T-helper 1 cell treated with Interleukin-12 subunit alpha and Interleukin-12 subunit beta and Interleukin-4 antibody, amounts not matched to agents 30 μg/mL and 1 μg/mL, for 36 hours (primary cell): ENCODE measurements around the gene ZNF48.

Experiments
- H3K27ac Mint-ChIP-seq: one replicate; pipeline ENCODE4 v1.8.0; 2021; ENCODE audit warnings: mild to moderate bottlenecking, mixed read lengths
- H3K27me3 Mint-ChIP-seq: one replicate; pipeline ENCODE4 v1.8.0; 2021; ENCODE audit warnings: low read depth, mixed read lengths
- H3K36me3 Mint-ChIP-seq: one replicate; pipeline ENCODE4 v1.8.0; 2021; ENCODE audit warnings: low read depth, mixed read lengths
- H3K4me1 Mint-ChIP-seq: one replicate; pipeline ENCODE4 v1.8.0; 2021; ENCODE audit warnings: low read depth, mixed read lengths
- H3K4me3 Mint-ChIP-seq: one replicate; pipeline ENCODE4 v1.8.0; 2021; ENCODE audit warnings: mild to moderate bottlenecking, moderate library complexity, mixed read lengths
- H3K9me3 Mint-ChIP-seq: one replicate; pipeline ENCODE4 v1.8.0; 2021; ENCODE audit warnings: mixed read lengths

ZNF48 gene

GRCh38 chr16:30369091-30369937 lies 25.9 kb upstream of the ZNF48 start:
- H3K27ac Mint-ChIP-seq: peak overlapping the region; percentile 74
- peaks cover 35% of the 10 kb centered on the region for H3K4me1 Mint-ChIP-seq
- peak overlapping the region; percentile 87 for H3K4me3 Mint-ChIP-seq
- no peaks in the 10 kb centered on the region for H3K27me3 Mint-ChIP-seq
- H3K36me3 Mint-ChIP-seq: peaks cover 25% of the 10 kb centered on the region
- H3K9me3 Mint-ChIP-seq: no peaks in the 10 kb centered on the region

GRCh38 chr16:30369938-30370455 lies 25.2 kb upstream of the ZNF48 start:
- peaks cover 21% of the 10 kb centered on the region for H3K36me3 Mint-ChIP-seq
- no peaks in the 10 kb centered on the region for H3K9me3 Mint-ChIP-seq
- H3K4me1 Mint-ChIP-seq: peaks cover 35% of the 10 kb centered on the region
- no peak overlapping the region for H3K27ac Mint-ChIP-seq
- no peaks in the 10 kb centered on the region for H3K27me3 Mint-ChIP-seq
- H3K4me3 Mint-ChIP-seq: peak overlapping the region; percentile 84

GRCh38 chr16:30370456-30371247 lies 24.6 kb upstream of the ZNF48 start, which contains the start of gene TBC1D10B:
TBC1D10B (minus strand) TSS chr16:30370494; CDS start chr16:30370183, 311 bp downstream.
- Mint-ChIP-seq H3K4me3 (peak within 1 kb of the TSS; percentile 87), H3K4me1 (peaks cover 33% of the 10 kb centered on the region), H3K36me3 (peaks cover 14% of the 10 kb centered on the region), H3K27ac (peak within 1 kb of the TSS; percentile 94), H3K9me3 (no peaks in the 10 kb centered on the region), H3K27me3 (no peaks in the 10 kb centered on the region)

GRCh38 chr16:30371248-30371816 lies 23.9 kb upstream of the ZNF48 start:
- Mint-ChIP-seq H3K9me3 (no peaks in the 10 kb centered on the region), H3K27ac (peak overlapping the region; percentile 94), H3K4me3 (peak overlapping the region; percentile 84), H3K27me3 (no peaks in the 10 kb centered on the region), H3K36me3 (peaks cover 12% of the 10 kb centered on the region), H3K4me1 (peaks cover 30% of the 10 kb centered on the region)

- Mint-ChIP-seq H3K27ac (peak overlapping the region; percentile 94), H3K36me3 (peaks cover 9% of the 10 kb centered on the region), H3K27me3 (no peaks in the 10 kb centered on the region), H3K4me3 (peak overlapping the region; percentile 84), H3K4me1 (peaks cover 25% of the 10 kb centered on the region), H3K9me3 (no peaks in the 10 kb centered on the region)
These were observed 23.0 kb upstream of the ZNF48 start for GRCh38 chr16:30372038-30372712.

GRCh38 chr16:30372725-30373124 lies 22.5 kb upstream of the ZNF48 start:
- Mint-ChIP-seq H3K27me3 (no peaks in the 10 kb centered on the region), H3K27ac (no peak overlapping the region), H3K9me3 (no peaks in the 10 kb centered on the region), H3K4me3 (no peak overlapping the region), H3K4me1 (peaks cover 24% of the 10 kb centered on the region), H3K36me3 (peaks cover 9% of the 10 kb centered on the region)

- Mint-ChIP-seq H3K27me3 (no peaks in the 10 kb centered on the region), H3K4me1 (peaks cover 25% of the 10 kb centered on the region), H3K4me3 (no peak within 1 kb of the TSS), H3K36me3 (peaks cover 14% of the 10 kb centered on the region), H3K9me3 (no peaks in the 10 kb centered on the region), H3K27ac (peak within 1 kb of the TSS; percentile 53)
These were observed 20.7 kb upstream of the ZNF48 start, which contains the start of gene MYL11 for GRCh38 chr16:30374538-30374937. MYL11 (plus strand) TSS chr16:30374802; CDS start chr16:30374858, 56 bp downstream.

GRCh38 chr16:30375864-30376263 lies 19.4 kb upstream of the ZNF48 start:
- H3K27ac Mint-ChIP-seq: no peak overlapping the region
- H3K27me3 Mint-ChIP-seq: no peaks in the 10 kb centered on the region
- H3K4me1 Mint-ChIP-seq: peaks cover 34% of the 10 kb centered on the region
- H3K4me3 Mint-ChIP-seq: no peak overlapping the region
- H3K9me3 Mint-ChIP-seq: no peaks in the 10 kb centered on the region
- peaks cover 20% of the 10 kb centered on the region for H3K36me3 Mint-ChIP-seq

- Mint-ChIP-seq H3K4me1 (peaks cover 36% of the 10 kb centered on the region), H3K36me3 (peaks cover 23% of the 10 kb centered on the region), H3K27ac (no peak overlapping the region), H3K4me3 (no peak overlapping the region), H3K9me3 (no peaks in the 10 kb centered on the region), H3K27me3 (no peaks in the 10 kb centered on the region)
These were observed 18.7 kb upstream of the ZNF48 start for GRCh38 chr16:30376461-30376902.

GRCh38 chr16:30377050-30377811 lies 18.0 kb upstream of the ZNF48 start:
- peaks cover 26% of the 10 kb centered on the region for H3K36me3 Mint-ChIP-seq
- H3K4me1 Mint-ChIP-seq: peaks cover 30% of the 10 kb centered on the region
- peak overlapping the region; percentile 96 for H3K4me3 Mint-ChIP-seq
- no peaks in the 10 kb centered on the region for H3K27me3 Mint-ChIP-seq
- H3K9me3 Mint-ChIP-seq: no peaks in the 10 kb centered on the region
- H3K27ac Mint-ChIP-seq: peak overlapping the region; percentile 99

GRCh38 chr16:30377812-30378235 lies 17.4 kb upstream of the ZNF48 start:
- peaks cover 28% of the 10 kb centered on the region for H3K36me3 Mint-ChIP-seq
- H3K9me3 Mint-ChIP-seq: no peaks in the 10 kb centered on the region
- no peaks in the 10 kb centered on the region for H3K27me3 Mint-ChIP-seq
- H3K27ac Mint-ChIP-seq: peak overlapping the region; percentile 99
- H3K4me3 Mint-ChIP-seq: peak overlapping the region; percentile 96
- H3K4me1 Mint-ChIP-seq: peaks cover 34% of the 10 kb centered on the region

- Mint-ChIP-seq H3K9me3 (no peaks in the 10 kb centered on the region), H3K36me3 (peaks cover 28% of the 10 kb centered on the region), H3K27me3 (no peaks in the 10 kb centered on the region), H3K4me1 (peaks cover 34% of the 10 kb centered on the region), H3K27ac (peak overlapping the region; percentile 99), H3K4me3 (peak overlapping the region; percentile 96)
These were observed 16.7 kb upstream of the ZNF48 start for GRCh38 chr16:30378236-30379157.
